Eye (tissue), 1 donor: ENCODE data around the gene PSMD14.
"Not testable (repeated sequence)": the region's sequence is repeated elsewhere in the genome, so short reads cannot be mapped to it uniquely, and the experiment has no call there.

ENCODE experiments used
- DNase-seq: peaks from one replicate; pipeline ENCODE4 v3.0.0-alpha.2; 2015

PSMD14 gene

GRCh38 chr2:161339532-161339931 is 31.3 kb downstream of the PSMD14 start:
- not testable (repeated sequence) for DNase-seq

- DNase-seq, result not testable (repeated sequence)
Observed at GRCh38 chr2:161340930-161341413, 32.7 kb downstream of the PSMD14 start.

- no peak for DNase-seq
Observed at GRCh38 chr2:161343235-161343634, 35.0 kb downstream of the PSMD14 start.

GRCh38 chr2:161344692-161345091 is 36.5 kb downstream of the PSMD14 start:
- no peak for DNase-seq

- no peak for DNase-seq
Observed at GRCh38 chr2:161351678-161352077, 43.5 kb downstream of the PSMD14 start.

- DNase-seq, result peak; percentile 60
Observed at GRCh38 chr2:161352719-161353118, 44.5 kb downstream of the PSMD14 start.

GRCh38 chr2:161353543-161353942 is 45.3 kb downstream of the PSMD14 start:
- DNase-seq, result no peak

- DNase-seq, result no peak
Observed at GRCh38 chr2:161354106-161354505, 45.9 kb downstream of the PSMD14 start.

- DNase-seq, result no peak
Observed at GRCh38 chr2:161355106-161355505, 46.9 kb downstream of the PSMD14 start.

GRCh38 chr2:161355983-161356382 is 47.8 kb downstream of the PSMD14 start:
- no peak for DNase-seq

GRCh38 chr2:161357097-161357496 is 48.9 kb downstream of the PSMD14 start:
- no peak for DNase-seq

GRCh38 chr2:161358838-161359237 is 50.6 kb downstream of the PSMD14 start:
- no peak for DNase-seq

GRCh38 chr2:161360095-161360654 is 52.0 kb downstream of the PSMD14 start:
- not testable (repeated sequence) for DNase-seq

- DNase-seq, result no peak
Observed at GRCh38 chr2:161362568-161363166, 54.4 kb downstream of the PSMD14 start.

GRCh38 chr2:161367675-161368074 is 59.5 kb downstream of the PSMD14 start:
- no peak for DNase-seq

GRCh38 chr2:161369311-161369710 is 61.1 kb downstream of the PSMD14 start:
- DNase-seq, result no peak

- no peak for DNase-seq
Observed at GRCh38 chr2:161370981-161371380, 62.8 kb downstream of the PSMD14 start.

GRCh38 chr2:161371869-161372268 is 63.6 kb downstream of the PSMD14 start:
- no peak for DNase-seq

GRCh38 chr2:161373942-161374341 is 65.7 kb downstream of the PSMD14 start:
- no peak for DNase-seq

GRCh38 chr2:161374446-161374845 is 66.2 kb downstream of the PSMD14 start:
- DNase-seq, result no peak

- no peak for DNase-seq
Observed at GRCh38 chr2:161379740-161380139, 71.5 kb downstream of the PSMD14 start.

GRCh38 chr2:161381546-161381945 is 73.3 kb downstream of the PSMD14 start:
- no peak for DNase-seq

GRCh38 chr2:161382747-161383146 is 74.5 kb downstream of the PSMD14 start:
- DNase-seq, result no peak

GRCh38 chr2:161384864-161385263 is 76.6 kb downstream of the PSMD14 start:
- DNase-seq, result peak; percentile 72
